Progenitor cell of endocrine pancreas (in vitro differentiated cells): Measurements from ENCODE around the gene KCNJ5. TPM values are rescaled to one million over a fixed set of nuclear protein-coding genes. Genes with fewer than 3 reads are reported as not detected.

Experiments used
- DNase-seq: peaks from one replicate; pipeline ENCODE4 v3.0.0; 2021; ENCODE audit warnings: low spot score; ENCODE audit not compliant: unreplicated experiment
- H3K27ac Mint-ChIP-seq: 2 replicates; pipeline ENCODE4 v1.8.0; 2021; ENCODE audit warnings: mild to moderate bottlenecking, moderate library complexity, mixed read lengths
- H3K27me3 Mint-ChIP-seq: 2 replicates; pipeline ENCODE4 v1.8.0; 2021; ENCODE audit warnings: mixed read lengths
- H3K36me3 Mint-ChIP-seq: 2 replicates; pipeline ENCODE4 v1.8.0; 2022; ENCODE audit warnings: mixed read lengths; ENCODE audit not compliant: insufficient read depth
- H3K4me1 Mint-ChIP-seq: 2 replicates; pipeline ENCODE4 v1.8.0; 2021; ENCODE audit warnings: low read depth, mixed read lengths
- H3K4me3 Mint-ChIP-seq: 2 replicates; pipeline ENCODE4 v1.8.0; 2021; ENCODE audit warnings: low read depth, mild to moderate bottlenecking, moderate library complexity, mixed read lengths
- H3K9me3 Mint-ChIP-seq: 2 replicates; pipeline ENCODE4 v1.8.0; 2021; ENCODE audit warnings: low read depth, mixed read lengths
- CTCF ChIP-seq: fragments of 200-600 bp; sonication (generic); IDR thresholded peaks from one replicate; pipeline ENCODE4 v1.5.0; 2021; ENCODE audit warnings: antibody characterized with exemption, mild to moderate bottlenecking; ENCODE audit not compliant: unreplicated experiment
- total RNA-seq: library from RNA; stranded (reverse); gene quantifications from 2 replicates; pipeline ENCODE4 v1.2.1, GENCODE V29; 2021

The KCNJ5 gene
- total RNA-seq, 1 donor from 2014 or later = 1.1 TPM

- Mint-ChIP-seq H3K36me3 (no peaks in the 10 kb centered on the region), H3K4me3 (no peak overlapping the region), H3K27me3 (peaks cover 30% of the 10 kb centered on the region), H3K9me3 (peaks cover 5% of the 10 kb centered on the region), H3K4me1 (no peaks in the 10 kb centered on the region), H3K27ac (no peak overlapping the region)
- TF ChIP-seq CTCF = no peak
- no peak for DNase-seq
Measured at GRCh38 chr11:128914216-128915148, 23.3 kb downstream of the KCNJ5 start.

GRCh38 chr11:128915149-128915521 lies 24.0 kb downstream of the KCNJ5 start:
- Mint-ChIP-seq H3K36me3 (no peaks in the 10 kb centered on the region), H3K27me3 (peaks cover 31% of the 10 kb centered on the region), H3K9me3 (peaks cover 5% of the 10 kb centered on the region), H3K4me3 (no peak overlapping the region), H3K4me1 (no peaks in the 10 kb centered on the region), H3K27ac (no peak overlapping the region)
- no peak for DNase-seq
- no peak for TF ChIP-seq CTCF

- peaks cover 5% of the 10 kb centered on the region for H3K9me3 Mint-ChIP-seq
- H3K27ac Mint-ChIP-seq = no peak overlapping the region
- H3K36me3 Mint-ChIP-seq = no peaks in the 10 kb centered on the region
- no peak overlapping the region for H3K4me3 Mint-ChIP-seq
- no peak for TF ChIP-seq CTCF
- peaks cover 41% of the 10 kb centered on the region for H3K27me3 Mint-ChIP-seq
- H3K4me1 Mint-ChIP-seq = no peaks in the 10 kb centered on the region
- no peak for DNase-seq
Measured at GRCh38 chr11:128916037-128916572, 24.9 kb downstream of the KCNJ5 start.

GRCh38 chr11:128916681-128917080 lies 25.5 kb downstream of the KCNJ5 start:
- no peak for DNase-seq
- peaks cover 5% of the 10 kb centered on the region for H3K9me3 Mint-ChIP-seq
- H3K4me3 Mint-ChIP-seq = no peak overlapping the region
- TF ChIP-seq CTCF = no peak
- H3K4me1 Mint-ChIP-seq = no peaks in the 10 kb centered on the region
- no peak overlapping the region for H3K27ac Mint-ChIP-seq
- H3K27me3 Mint-ChIP-seq = peaks cover 42% of the 10 kb centered on the region
- H3K36me3 Mint-ChIP-seq = no peaks in the 10 kb centered on the region

- peaks cover 42% of the 10 kb centered on the region for H3K27me3 Mint-ChIP-seq
- TF ChIP-seq CTCF = no peak
- H3K36me3 Mint-ChIP-seq = no peaks in the 10 kb centered on the region
- H3K9me3 Mint-ChIP-seq = peaks cover 5% of the 10 kb centered on the region
- no peak for DNase-seq
- no peaks in the 10 kb centered on the region for H3K4me1 Mint-ChIP-seq
- no peak overlapping the region for H3K4me3 Mint-ChIP-seq
- no peak overlapping the region for H3K27ac Mint-ChIP-seq
Measured at GRCh38 chr11:128917144-128917724, 26.1 kb downstream of the KCNJ5 start.
